Effector memory CD4-positive, alpha-beta T cell (primary cell): ENCODE results near the gene KATNBL1.
"Not testable (repeated sequence)": the region's sequence is repeated elsewhere in the genome, so short reads cannot be mapped to it uniquely, and the experiment has no call there.

ENCODE experiments used
- DNase-seq, 3 donors: peaks; one replicate each; pipeline ENCODE4 v3.0.0-alpha.2; 2020
- H3K27ac ChIP-seq: 2 replicates; pipeline ENCODE4 v1.7.0; 2013; ENCODE audit warnings: mild to moderate bottlenecking, low read length, moderate library complexity; ENCODE audit not compliant: insufficient read depth, poor library complexity, severe bottlenecking
- H3K27me3 ChIP-seq: replicated peaks from 2 replicates; pipeline ENCODE4 v1.7.0; 2013; ENCODE audit warnings: mild to moderate bottlenecking, low read length; ENCODE audit not compliant: insufficient read depth, control insufficient read depth, poor library complexity, severe bottlenecking
- H3K36me3 ChIP-seq: 2 replicates; pipeline ENCODE4 v1.7.0; 2013; ENCODE audit warnings: mild to moderate bottlenecking, low read length, moderate library complexity; ENCODE audit not compliant: control insufficient read depth, insufficient read depth
- H3K4me1 ChIP-seq: 2 replicates; pipeline ENCODE4 v1.7.0; 2013; ENCODE audit warnings: low read length, mild to moderate bottlenecking; ENCODE audit not compliant: control insufficient read depth, insufficient read depth, poor library complexity, severe bottlenecking
- H3K4me3 ChIP-seq: 2 replicates; pipeline ENCODE4 v1.7.0; 2013; ENCODE audit warnings: low read length, low read depth, mild to moderate bottlenecking; ENCODE audit not compliant: insufficient read depth, poor library complexity, severe bottlenecking
- H3K9me3 ChIP-seq: 2 replicates; pipeline ENCODE4 v1.7.0; 2013; ENCODE audit warnings: mild to moderate bottlenecking, low read length, moderate library complexity; ENCODE audit not compliant: control insufficient read depth

The KATNBL1 gene

GRCh38 chr15:34122771-34123183 lies 87.1 kb downstream of the KATNBL1 start:
- H3K27me3 ChIP-seq: no peaks in the 10 kb centered on the region
- H3K9me3 ChIP-seq: no peaks in the 10 kb centered on the region
- no peaks in the 10 kb centered on the region for H3K36me3 ChIP-seq
- DNase-seq: no peak
- H3K27ac ChIP-seq: no peak overlapping the region
- H3K4me1 ChIP-seq: no peaks in the 10 kb centered on the region
- H3K4me3 ChIP-seq: no peak overlapping the region

- not testable (repeated sequence) for H3K36me3 ChIP-seq, H3K4me3 ChIP-seq, H3K27ac ChIP-seq, H3K4me1 ChIP-seq, H3K27me3 ChIP-seq, H3K9me3 ChIP-seq, DNase-seq
Observed at GRCh38 chr15:34121786-34122185, 88.1 kb downstream of the KATNBL1 start.

- H3K27me3 ChIP-seq, H3K4me1 ChIP-seq, H3K4me3 ChIP-seq, DNase-seq, H3K36me3 ChIP-seq, H3K9me3 ChIP-seq, H3K27ac ChIP-seq: not testable (repeated sequence)
Observed at GRCh38 chr15:34120420-34120819, 89.5 kb downstream of the KATNBL1 start.

GRCh38 chr15:34119291-34119690 lies 90.6 kb downstream of the KATNBL1 start:
- no peak overlapping the region for H3K4me3 ChIP-seq
- H3K27me3 ChIP-seq: no peaks in the 10 kb centered on the region
- H3K36me3 ChIP-seq: no peaks in the 10 kb centered on the region
- DNase-seq: no peak
- no peak overlapping the region for H3K27ac ChIP-seq
- H3K4me1 ChIP-seq: no peaks in the 10 kb centered on the region
- H3K9me3 ChIP-seq: no peaks in the 10 kb centered on the region

- no peak for DNase-seq
- no peaks in the 10 kb centered on the region for H3K4me1 ChIP-seq
- no peak overlapping the region for H3K4me3 ChIP-seq
- H3K36me3 ChIP-seq: no peaks in the 10 kb centered on the region
- H3K9me3 ChIP-seq: no peaks in the 10 kb centered on the region
- H3K27me3 ChIP-seq: no peaks in the 10 kb centered on the region
- H3K27ac ChIP-seq: no peak overlapping the region
Observed at GRCh38 chr15:34116620-34117019, 93.3 kb downstream of the KATNBL1 start.

- H3K27ac ChIP-seq: no peak overlapping the region
- no peaks in the 10 kb centered on the region for H3K9me3 ChIP-seq
- no peaks in the 10 kb centered on the region for H3K36me3 ChIP-seq
- no peaks in the 10 kb centered on the region for H3K27me3 ChIP-seq
- no peaks in the 10 kb centered on the region for H3K4me1 ChIP-seq
- DNase-seq: no peak
- H3K4me3 ChIP-seq: no peak overlapping the region
Observed at GRCh38 chr15:34114739-34115138, 95.2 kb downstream of the KATNBL1 start.

GRCh38 chr15:34114215-34114614 lies 95.7 kb downstream of the KATNBL1 start:
- Histone ChIP-seq H3K27me3 (no peaks in the 10 kb centered on the region), H3K4me1 (no peaks in the 10 kb centered on the region), H3K4me3 (no peak overlapping the region), H3K9me3 (no peaks in the 10 kb centered on the region), H3K27ac (no peak overlapping the region), H3K36me3 (no peaks in the 10 kb centered on the region)
- DNase-seq: no peak

GRCh38 chr15:34111488-34111887 lies 98.4 kb downstream of the KATNBL1 start:
- no peaks in the 10 kb centered on the region for H3K9me3 ChIP-seq
- H3K27me3 ChIP-seq: no peaks in the 10 kb centered on the region
- no peaks in the 10 kb centered on the region for H3K36me3 ChIP-seq
- DNase-seq: no peak
- H3K27ac ChIP-seq: no peak overlapping the region
- no peaks in the 10 kb centered on the region for H3K4me1 ChIP-seq
- H3K4me3 ChIP-seq: no peak overlapping the region

- Histone ChIP-seq H3K9me3 (no peaks in the 10 kb centered on the region), H3K36me3 (no peaks in the 10 kb centered on the region), H3K27ac (no peak overlapping the region), H3K27me3 (no peaks in the 10 kb centered on the region), H3K4me3 (no peak overlapping the region), H3K4me1 (no peaks in the 10 kb centered on the region)
- DNase-seq: no peak
Observed at GRCh38 chr15:34109797-34110663, 99.9 kb downstream of the KATNBL1 start.

- Histone ChIP-seq H3K4me1 (peaks cover 6% of the 10 kb centered on the region), H3K9me3 (no peaks in the 10 kb centered on the region), H3K4me3 (no peak overlapping the region), H3K27ac (no peak overlapping the region), H3K36me3 (no peaks in the 10 kb centered on the region), H3K27me3 (no peaks in the 10 kb centered on the region)
- DNase-seq: no peak
Observed at GRCh38 chr15:34107315-34107714, 102.6 kb downstream of the KATNBL1 start.
